Activated CD4-positive, alpha-beta T cell treated with anti-CD3 and anti-CD28 coated beads, Interleukin-2, amount 50 U/mL, for 1 hour (primary cell): ENCODE data around the gene RGS10.

Experiments
- DNase-seq: peaks from one replicate; pipeline ENCODE4 v3.0.0-alpha.2; 2020

RGS10 gene

DNA sequence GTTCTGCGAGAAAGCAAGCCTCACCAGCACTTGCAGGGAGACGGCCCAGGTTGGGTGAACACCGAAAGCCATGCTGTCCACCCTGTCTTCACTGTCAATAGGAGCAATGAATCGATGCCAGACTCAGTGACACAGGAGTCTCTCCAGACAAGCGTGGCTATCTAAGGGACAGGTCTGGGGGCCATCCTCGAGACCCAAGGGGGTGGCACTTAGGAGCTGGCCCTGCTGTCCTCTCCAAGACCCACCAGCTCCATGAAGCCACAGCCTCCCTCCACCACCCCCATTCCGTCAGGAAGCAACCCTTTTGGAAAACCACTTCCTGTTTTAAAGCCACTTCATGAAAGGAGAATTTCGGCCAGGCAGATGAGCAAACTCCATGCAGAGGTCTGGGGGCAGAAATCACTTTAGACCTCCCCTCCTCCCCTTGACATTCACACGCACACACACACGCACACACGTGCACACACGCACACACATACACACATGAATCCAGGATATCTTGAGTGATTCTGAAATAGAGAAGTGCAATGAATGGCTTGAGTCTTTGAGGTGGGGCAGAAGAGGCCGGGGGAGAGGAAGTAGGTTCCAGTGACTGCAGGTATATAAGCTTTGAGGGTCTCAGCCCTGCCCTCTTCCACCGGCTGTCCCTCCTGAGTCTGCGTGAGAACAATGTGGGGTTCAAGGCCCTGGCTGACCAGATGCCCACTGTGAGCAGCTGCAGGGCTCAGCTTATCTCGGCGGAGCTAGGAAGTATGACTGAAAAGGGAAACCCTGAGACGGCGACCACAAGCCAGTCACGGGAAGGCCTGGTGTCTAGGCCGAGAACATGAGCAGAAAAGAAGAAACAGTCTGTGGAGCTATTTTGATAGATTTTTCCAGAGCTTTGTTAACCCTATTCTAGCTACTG is 25.0 kb downstream of the RGS10 start:
- peak; percentile 62 for DNase-seq

DNA sequence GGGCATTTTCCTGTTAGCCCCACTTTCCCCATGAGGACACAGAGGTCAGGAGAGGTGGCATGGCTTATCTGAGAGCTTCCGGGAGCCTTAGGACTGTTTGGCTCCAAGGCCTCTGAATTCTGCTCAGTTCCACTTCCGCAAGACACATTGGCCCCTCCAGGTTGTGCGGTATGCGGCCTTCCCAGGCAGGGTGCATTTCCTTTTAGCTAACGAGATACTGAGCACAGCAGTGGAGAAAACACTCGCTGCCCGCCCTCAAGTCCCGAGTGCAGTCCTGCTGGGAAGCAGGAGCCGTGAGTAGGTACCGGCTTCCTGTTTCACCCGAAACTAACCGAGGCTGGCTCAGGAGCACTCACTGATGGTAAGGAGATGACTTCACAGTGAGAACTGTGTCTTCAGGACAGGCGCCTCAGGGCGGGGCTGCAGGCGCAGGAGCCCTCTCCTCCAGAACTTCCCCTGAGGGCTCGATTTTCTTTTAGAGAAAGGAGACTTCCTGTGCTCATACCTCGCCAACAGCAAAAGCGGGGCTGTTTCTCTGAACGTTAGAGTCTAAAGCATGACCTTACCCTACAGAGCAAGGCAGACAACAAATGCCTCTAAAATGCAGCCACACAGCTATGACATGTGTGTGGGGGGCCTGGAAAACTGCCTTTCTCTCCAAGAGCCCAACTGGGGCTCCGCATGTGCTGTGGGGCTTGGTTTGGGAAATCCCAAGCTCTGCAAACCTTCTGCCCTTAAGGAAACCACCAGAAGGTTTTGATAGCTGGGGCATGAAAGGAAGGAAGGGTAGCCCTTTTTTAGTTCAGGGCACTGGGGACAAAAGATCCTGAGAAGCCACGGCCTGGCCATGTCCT is 25.9 kb downstream of the RGS10 start:
- DNase-seq: peak; percentile 61

DNA sequence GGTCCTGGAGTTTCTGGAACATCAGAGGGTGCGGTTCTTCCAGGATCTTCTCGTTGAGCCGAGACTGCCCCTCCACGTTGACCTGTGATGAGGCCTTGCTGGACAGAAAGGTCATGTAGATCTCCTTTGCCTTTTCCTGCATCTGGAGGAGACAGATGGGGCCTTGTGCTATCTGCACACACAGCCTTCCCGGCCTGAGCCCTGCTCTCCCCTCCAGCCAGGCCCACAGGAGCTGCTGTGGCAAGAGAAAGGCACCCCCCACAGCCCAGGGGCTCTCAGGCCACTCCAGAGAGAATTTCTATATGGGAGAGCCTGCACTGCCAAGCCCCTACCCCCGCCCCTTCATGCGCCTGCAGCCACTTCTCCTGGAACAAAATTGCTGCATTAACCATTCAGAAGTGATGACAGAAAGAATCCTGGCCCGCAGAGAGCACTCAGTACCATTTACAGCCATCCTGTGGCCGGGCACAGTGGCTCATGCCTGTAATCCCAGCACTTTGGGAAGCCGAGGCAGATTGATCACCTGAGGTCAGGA is 26.9 kb downstream of the RGS10 start:
- DNase-seq: no peak

DNA sequence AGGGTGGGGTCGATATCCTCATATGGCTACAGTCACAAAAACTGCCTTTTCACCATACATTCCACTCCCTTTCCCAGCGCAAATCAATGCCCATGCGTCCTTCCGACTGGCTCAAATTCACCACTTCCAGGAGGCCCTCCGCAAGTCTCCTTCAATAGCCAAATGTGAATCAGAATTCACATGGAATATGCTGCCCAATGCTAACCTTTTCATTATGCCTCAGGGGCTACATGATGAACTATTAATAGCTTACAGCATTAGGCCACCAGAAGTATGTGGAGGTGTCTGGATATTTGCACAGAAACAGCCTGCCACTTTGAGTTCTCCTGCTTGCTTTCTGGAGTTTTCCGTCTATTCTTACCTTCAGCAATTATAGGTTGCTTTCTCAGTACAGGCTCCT is 27.7 kb downstream of the RGS10 start:
- DNase-seq: no peak

DNA sequence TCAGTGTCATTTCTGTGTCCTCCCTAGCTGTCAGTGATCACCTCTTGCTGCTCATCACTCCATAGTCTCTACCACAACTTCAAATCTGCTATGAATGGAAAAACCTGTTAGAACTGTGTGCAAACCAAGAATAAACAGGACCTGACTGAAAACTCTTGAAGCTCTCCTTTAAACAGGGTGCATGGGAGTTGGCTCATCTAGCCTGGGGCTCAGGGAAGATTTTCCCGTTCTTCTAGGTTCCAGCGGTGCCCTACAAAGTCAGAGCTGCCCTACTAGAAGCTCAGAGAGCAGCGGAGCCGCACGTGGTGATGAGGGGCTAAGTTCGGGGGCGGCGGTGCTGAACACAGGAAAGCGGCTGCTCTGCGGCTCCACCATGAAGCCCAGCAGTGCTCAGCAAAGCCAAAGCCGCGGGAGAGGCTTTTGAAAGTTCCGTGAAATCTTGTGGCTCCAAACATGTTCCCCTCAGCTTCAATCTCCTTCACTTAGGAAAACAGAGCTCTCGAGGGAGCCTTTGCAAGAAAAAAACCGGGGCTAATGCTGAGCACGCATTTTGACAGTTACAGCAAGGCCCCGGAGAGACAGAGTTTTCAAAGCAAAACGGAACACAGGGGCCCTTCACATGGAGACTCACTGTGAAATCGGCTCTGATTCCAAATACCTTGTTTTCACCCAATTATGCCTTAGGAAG is 30.5 kb downstream of the RGS10 start:
- no peak for DNase-seq

DNA sequence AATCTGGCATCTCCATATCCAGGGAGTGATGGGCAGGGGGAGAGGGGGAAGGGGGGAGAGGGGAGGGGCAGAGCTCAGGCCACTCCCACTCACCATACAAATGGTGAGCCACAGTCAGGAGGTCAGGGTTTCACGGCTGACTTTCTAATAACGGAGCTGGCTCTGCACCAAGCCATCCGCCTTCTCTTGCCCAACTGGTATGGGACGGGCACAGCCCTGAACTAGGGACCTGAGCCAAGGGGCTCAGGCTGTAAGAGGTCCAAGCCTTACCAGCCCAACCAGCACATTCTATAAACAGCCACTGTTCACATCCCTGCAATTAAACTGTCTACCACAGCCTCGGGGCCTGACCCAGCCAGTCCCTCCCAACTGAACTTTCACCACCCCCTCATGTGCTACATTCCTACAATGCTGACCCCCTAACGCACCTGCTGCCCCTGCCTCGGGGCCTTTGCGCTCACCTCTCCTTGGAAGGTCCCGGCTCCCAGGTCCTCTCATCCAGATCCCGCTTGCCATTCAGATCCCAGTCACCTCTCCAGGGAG is 32.5 kb downstream of the RGS10 start:
- DNase-seq: no peak

DNA sequence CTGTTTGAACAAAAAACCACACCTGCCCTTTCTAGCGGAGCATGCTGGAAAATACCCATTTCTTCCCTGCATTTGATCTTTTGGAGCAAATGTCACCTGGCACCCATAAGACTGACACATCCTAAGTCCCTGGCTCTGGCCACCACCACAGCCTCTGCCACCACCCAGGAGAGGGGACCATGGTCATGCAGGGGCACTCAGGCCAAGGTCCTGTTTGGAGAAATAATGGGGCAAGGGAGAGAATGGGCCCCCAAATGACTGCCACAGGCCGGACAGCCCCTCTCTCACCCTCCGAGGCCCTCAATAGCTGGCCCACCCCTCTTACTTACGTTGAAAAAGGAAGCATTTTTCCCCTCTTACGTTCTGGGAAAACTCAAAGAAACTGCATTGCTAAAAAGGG is 35.4 kb downstream of the RGS10 start:
- no peak for DNase-seq

DNA sequence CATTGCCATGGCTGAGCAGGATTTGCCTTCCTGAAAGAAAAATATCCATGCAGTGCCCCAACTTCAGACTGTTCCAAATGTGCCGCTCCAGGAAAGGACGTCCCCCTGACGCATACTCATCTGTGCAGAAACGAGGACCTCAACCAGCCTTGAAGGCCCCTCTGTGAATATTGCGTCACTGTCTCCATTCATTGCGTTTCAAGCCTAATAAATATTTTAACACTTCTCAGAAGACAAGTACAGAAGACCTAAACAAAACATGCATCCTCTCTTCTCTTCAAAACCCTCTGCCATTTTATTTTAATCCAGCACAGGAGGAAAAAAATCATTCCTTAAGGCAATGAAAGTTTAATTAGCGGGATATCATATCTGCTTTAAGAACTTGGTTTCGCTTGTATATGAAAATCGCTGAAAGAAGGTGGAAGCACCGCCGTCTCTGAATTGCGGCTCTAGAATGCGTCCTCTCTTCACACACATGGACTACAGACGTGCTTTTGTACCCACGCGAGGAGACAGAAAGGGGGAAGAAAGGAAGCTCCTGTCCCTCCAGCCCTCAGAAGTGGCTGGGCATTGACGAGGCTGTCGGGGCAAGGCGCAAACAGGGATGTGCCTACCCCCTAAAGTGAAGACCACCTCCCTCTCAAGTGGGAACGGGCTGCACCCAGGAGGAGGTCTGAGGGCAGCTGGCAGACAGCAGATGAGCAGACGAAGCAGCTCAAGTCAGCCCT is 36.8 kb downstream of the RGS10 start:
- DNase-seq: no peak

DNA sequence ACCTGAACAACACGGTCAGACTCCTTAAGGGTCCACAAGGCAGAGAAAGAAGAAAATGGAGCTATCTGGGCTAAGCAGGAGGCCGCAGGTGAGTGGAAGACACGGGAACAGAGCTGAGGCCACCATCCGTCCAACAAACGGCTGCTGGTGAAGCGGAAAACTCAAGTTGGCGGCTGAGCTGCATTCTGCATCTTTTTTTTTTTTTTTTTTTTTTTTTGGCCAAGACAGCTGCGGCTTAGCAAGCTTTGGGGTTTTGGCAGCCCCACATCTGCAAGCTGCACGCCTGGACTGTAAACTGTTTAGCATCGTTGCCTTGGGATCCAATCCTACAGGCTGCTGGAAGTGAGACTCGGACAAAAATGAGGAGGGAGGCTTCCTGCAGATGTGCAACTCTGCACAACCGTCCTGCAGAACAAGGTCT is 37.4 kb downstream of the RGS10 start:
- DNase-seq: no peak

DNA sequence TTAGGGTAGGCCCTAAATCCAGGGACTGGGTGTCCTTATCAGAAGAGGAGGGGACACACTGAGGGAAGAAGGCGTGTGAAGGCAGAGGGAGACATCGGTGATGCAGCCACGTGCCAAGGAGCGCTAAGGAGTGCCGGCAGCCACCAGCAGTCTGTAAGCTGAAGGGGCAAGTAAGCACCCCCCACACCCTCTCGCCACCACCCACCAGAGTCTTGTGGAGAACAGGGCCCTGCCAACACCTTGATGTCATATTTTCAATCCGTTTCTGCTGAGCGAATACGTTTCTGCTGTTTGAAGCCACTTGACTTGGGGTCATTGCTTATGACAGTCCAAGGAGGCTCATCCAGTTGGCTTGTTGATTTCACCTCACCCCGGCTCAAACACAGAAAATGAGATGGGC is 37.9 kb downstream of the RGS10 start:
- DNase-seq: no peak

DNA sequence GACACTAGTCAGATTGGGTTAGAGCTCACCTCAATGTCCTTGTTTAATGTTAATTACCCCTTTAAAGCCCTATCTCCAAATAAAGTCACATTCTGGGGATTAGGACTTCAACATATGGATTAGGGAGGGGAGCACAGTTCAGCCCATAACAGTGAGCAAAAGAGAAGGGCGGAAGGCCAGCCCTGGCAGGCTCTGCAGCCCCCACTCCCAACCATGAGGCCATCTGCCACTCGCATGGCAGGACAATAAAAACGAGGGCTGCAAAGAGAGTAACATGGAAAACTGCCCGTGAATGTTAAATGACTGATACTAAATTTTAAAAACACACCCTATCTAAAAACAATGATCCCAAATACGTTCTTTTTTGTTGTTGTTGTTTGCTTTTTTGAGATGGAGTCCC is 38.7 kb downstream of the RGS10 start:
- no peak for DNase-seq

DNA sequence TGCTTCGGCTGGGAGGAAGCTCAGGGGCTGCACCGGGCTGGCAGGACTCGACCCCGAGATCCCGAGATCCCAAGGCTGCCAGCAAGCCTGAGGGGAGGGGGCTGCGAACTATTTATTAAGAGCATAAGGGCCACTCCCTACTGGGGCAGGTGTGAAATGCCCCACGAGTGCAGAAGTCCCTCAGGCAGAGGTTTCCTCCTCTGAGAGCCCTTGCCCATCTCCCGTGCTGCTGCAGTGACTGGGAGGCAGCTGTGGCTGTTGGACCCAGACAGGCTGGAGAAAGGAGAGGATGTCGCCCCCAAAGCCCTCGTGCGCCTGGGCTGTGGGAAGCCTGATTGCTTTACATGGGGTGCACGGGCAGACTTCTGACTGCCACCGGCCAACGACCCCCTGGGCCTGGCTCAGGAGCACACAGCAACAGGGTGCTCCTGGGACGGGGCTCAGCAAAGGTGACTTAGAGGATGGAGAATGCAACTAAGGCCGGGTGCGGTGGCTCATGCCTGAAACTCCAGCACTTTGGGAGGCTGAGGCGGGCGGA is 39.8 kb downstream of the RGS10 start:
- DNase-seq: no peak

DNA sequence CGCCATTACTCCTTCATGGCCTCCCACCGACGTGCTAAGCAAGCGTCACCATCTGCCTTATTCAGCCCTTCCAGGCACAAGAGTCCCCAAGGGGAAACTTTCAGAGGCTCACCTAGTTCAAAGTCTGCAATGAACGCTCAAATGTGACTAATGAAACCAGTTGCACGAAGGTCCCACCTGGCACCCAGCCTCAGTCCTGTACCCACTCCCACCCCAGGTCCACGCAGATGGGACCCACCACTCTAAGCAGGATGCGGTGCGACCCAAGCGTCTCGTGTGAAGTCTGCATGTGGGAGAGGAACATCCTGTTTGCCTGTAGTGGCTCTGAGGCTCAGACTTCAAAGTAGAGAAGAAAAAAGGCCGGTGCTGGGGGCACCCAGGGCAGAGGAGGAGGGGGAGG is 40.3 kb downstream of the RGS10 start:
- DNase-seq: peak; percentile 84

DNA sequence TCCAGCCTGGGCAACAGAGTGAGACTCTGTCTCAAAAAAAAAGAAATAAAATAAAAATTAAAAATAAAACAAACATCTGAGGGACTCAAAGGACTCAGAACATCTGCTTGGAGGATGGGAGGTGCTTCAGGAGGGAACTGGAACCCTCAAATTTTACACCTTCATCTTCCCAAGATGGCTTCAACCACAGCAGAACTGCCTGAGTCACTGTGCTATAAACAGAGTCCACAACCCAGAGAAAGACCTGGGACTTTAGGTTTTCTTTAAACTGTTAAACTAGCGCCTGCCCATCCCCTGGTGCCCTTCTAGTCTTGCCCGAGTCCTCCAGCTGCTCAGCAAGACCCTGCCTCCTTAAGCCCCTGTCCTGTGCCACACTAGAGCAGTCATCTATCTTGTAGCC is 40.8 kb downstream of the RGS10 start:
- peak; percentile 23 for DNase-seq

DNA sequence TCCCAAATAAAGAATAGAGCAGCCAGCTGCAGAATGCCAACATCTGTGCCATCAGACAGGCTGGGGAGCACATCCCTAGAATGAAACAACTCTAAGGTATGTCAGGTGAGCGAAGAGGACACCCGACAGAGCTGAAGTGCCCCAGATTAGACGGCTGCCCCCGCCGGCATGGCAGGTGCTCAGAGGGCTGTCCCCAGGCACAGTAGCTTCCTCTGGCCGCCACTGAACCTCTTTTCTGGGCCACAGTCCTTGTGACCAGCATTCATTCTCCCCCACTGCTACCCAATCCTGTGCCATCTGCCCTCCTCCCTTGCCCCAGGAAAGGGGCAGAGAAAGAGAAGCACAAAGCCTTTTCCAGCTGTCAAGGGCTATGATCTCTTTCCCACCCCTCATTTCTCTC is 41.7 kb downstream of the RGS10 start:
- DNase-seq: no peak

DNA sequence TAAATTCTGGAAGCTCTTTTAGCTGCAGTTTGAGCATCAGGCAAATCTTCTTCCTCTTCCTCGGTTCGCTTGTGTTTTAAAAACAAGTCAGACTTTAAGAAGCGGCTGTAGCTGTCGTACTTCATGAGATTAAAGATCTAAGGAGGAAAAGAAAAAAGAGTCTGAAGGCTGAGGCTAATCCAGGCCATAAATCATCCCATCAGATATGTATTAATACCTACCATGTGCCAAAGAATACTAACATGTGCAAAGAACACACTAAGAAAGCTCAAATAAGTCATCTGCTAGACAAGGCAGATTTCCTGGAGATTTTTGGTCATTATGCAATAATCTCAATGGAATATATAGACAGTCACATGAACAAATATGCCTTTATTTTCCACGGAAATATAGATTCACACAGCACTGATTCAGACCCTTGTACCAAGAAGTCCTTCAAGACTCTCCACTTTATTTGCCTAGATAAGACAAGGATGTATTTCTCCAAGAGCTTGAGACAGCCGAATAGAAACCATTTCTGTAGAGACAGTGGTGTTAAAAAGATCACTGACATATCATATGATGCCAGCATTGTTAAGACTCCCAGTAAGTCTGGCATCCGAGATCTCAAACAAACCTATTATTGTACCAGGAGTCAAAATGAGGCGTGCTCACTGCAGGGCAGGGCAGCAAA is 42.3 kb downstream of the RGS10 start:
- no peak for DNase-seq

DNA sequence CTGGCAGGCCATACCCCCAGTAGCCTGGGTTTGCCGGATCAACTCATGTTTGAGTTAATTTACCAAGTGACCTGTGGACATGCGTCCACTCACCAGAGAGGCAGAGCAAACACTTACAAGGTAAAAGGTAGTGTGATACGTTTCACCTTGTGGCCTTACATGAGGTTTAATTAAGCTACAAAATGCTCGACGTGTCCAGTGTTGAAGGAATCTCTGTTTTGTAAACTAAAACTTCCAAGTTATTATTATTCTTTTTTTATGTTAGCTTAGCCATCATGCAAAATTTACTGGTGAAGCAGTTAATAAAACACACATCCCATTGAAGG is 42.9 kb downstream of the RGS10 start:
- no peak for DNase-seq

DNA sequence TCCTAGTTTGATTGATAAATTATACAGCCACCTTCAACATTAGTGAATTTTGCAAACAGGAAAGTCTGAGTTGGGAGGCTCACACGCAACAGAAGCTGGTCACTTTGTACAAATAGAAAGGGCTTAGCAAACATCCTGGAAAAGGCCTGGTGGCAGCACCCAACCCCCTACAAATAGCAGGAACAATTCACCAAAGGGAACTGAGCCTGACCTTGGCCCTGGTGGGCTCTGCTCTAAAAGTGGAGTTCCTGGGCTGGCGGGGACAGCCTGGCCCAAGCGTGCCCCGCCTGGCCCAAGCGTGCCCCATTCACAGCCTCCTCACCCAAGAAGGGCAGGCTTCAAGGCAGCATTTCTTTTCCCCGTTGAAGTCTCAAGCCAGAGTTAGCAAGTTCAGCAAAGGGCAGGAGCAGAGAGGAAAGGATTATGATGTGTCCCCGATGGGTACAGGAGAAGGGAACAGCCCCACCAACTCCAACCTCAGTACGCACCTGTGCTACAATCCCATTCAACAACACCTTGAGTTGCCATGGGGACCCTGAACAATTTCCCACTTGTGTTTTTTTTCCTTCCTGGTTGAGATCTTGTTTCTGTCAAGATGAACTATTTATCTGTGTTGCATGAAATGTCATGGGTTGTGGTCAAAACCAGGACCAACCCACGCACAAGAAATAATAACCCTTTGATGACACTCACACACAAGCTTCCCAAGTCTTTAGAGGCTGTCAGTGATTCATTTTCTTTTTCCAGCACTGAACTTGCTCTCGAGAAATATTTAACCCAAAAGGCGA is 43.4 kb downstream of the RGS10 start:
- DNase-seq: peak; percentile 25

DNA sequence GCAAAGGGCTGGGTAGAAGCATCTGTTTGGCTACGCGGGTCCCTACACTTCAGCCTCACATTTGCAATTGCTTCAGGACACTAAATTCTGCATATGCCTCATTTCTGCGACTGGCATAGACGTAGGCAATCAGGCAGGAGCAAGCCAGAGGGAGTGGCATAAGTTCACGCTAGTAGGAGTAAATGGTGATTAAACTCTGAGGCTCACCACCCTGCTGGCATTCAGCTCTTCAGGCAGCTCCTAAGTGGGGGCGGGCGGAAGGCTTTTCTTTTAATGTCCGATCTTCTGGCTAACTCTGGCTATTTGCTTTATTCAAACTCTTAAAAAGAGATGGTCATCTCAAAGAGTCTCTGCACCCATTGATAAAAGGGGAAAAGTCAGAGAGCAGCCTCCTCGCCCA is 45.3 kb downstream of the RGS10 start:
- no peak for DNase-seq

DNA sequence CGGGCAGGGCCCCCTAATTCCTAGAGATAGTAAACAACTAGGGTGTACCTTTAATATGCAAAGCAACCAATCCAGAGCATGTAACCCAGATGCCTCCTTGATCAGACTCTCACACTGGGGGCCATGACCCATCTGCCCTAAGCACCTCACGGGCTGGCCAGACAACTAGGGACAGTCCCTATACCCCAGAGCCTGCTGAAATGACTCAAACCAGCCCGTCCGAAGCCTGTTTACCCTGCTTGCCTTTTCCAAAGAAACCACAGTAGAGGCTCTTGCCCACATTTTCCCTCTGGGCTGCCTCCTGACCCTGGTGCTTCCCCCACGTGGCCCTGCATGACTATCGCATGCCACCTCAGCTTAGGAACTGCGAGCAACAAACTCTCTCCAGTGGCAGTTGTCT is 46.2 kb downstream of the RGS10 start:
- no peak for DNase-seq

DNA sequence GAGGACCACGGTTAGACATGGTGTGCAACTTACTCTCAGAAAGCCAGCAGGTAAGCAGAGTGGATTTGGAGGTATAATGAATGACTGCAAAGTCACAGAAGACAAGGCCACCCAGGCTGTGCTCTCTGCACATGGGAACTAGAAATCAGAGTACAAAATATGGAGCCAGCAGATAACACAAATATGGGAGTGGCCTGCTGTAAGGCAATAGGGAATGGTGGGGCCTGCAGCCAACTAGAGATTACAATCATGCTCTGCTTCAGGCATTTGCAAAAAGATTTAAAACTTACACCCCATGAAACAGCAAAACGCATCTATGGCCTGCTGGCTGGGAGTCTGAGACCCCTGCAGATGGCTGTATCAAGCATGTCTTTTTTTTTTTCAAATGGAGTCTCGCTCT is 47.0 kb downstream of the RGS10 start:
- no peak for DNase-seq
